Keratinocyte (primary cell): ENCODE data around the gene ALOX5AP. TPM values are rescaled to one million over a fixed set of nuclear protein-coding genes. Genes with fewer than 3 reads are reported as not detected.
"Not testable (repeated sequence)": the region's sequence is repeated elsewhere in the genome, so short reads cannot be mapped to it uniquely, and the experiment has no call there.

Experiments used
- DNase-seq: peaks from one replicate; pipeline ENCODE4 v3.0.0-alpha.2; 2011; ENCODE audit warnings: low read depth, missing footprints, low spot score
- FAIRE-seq: peaks from 2 replicates; lab custom pipeline; 2011; peaks lifted over from hg19 to GRCh38; lab: Jason Lieb, UNC
- H2AFZ ChIP-seq: 2 replicates; pipeline ENCODE4 v1.6.0; 2012; ENCODE audit warnings: low read length, control low read depth, inconsistent platforms; ENCODE audit not compliant: control insufficient read depth
- H3K27ac ChIP-seq: 2 replicates; pipeline ENCODE4 v1.5.1; 2011; ENCODE audit warnings: low read length; ENCODE audit not compliant: control insufficient read depth, insufficient read depth
- H3K27me3 ChIP-seq: 3 replicates; pipeline ENCODE4 v1.6.0; 2011; ENCODE audit warnings: low read length; ENCODE audit not compliant: control insufficient read depth, insufficient read depth; ENCODE audit errors: extremely low read depth
- H3K36me3 ChIP-seq, 2 experiments: 2 replicates in 1 of 2; 3 replicates in 1 of 2; pipeline ENCODE4 v1.5.1; 2011; ENCODE audit warnings: low read length in 2 of 2, mild to moderate bottlenecking in 1 of 2; ENCODE audit not compliant: control insufficient read depth in 2 of 2, insufficient read depth in 2 of 2; ENCODE audit errors: extremely low read depth in 1 of 2
- H3K4me1 ChIP-seq: 3 replicates; pipeline ENCODE4 v1.5.1; 2011; ENCODE audit warnings: low read length; ENCODE audit not compliant: control insufficient read depth, insufficient read depth; ENCODE audit errors: extremely low read depth
- H3K4me2 ChIP-seq: 3 replicates; pipeline ENCODE4 v1.6.0; 2011; ENCODE audit warnings: low read depth, low read length; ENCODE audit not compliant: control insufficient read depth, insufficient read depth; ENCODE audit errors: extremely low read depth
- H3K4me3 ChIP-seq, 3 experiments: fragments of 200-600 bp in 1 of 3; sonication (generic) in 1 of 3; 2 replicates in 2 of 3; 3 replicates in 1 of 3; pipeline ENCODE4 v1.5.1; 2011 to 2016; ENCODE audit warnings: low read length in 3 of 3, mild to moderate bottlenecking in 3 of 3, control low read depth in 2 of 3, inconsistent platforms in 1 of 3, low read depth in 1 of 3, mixed read lengths in 1 of 3, mixed run types in 1 of 3, moderate library complexity in 1 of 3; ENCODE audit not compliant: control insufficient read depth in 2 of 3, insufficient read depth in 2 of 3; ENCODE audit errors: extremely low read depth in 1 of 3
- H3K79me2 ChIP-seq: 2 replicates; pipeline ENCODE4 v1.6.0; 2012; ENCODE audit warnings: low read length; ENCODE audit not compliant: control insufficient read depth, insufficient read depth
- H3K9ac ChIP-seq: 3 replicates; pipeline ENCODE4 v1.6.0; 2011; ENCODE audit warnings: low read length; ENCODE audit not compliant: control insufficient read depth, insufficient read depth; ENCODE audit errors: extremely low read depth
- H3K9me1 ChIP-seq: 3 replicates; pipeline ENCODE4 v1.6.0; 2011; ENCODE audit warnings: low read length; ENCODE audit not compliant: control insufficient read depth, insufficient read depth; ENCODE audit errors: extremely low read depth
- H3K9me3 ChIP-seq: 2 replicates; pipeline ENCODE4 v1.5.1; 2012; ENCODE audit warnings: low read depth, low read length; ENCODE audit not compliant: control insufficient read depth
- H4K20me1 ChIP-seq: 3 replicates; pipeline ENCODE4 v1.6.0; 2011; ENCODE audit warnings: low read length; ENCODE audit not compliant: control insufficient read depth, insufficient read depth; ENCODE audit errors: extremely low read depth
- EZH2 ChIP-seq: IDR thresholded peaks from one replicate; pipeline ENCODE4 v1.6.1; 2012; ENCODE audit warnings: inconsistent platforms, mild to moderate bottlenecking, low read length, moderate library complexity
- dilution Hi-C: fragments of 300-500 bp; cut with MboI; formaldehyde crosslinking; loops from one replicate; pipeline ENCODE4 v1.7.0; 2020; ENCODE audit warnings: low sequenced_read_pairs; ENCODE audit not compliant: extremely low pct_ligation_motif_present
- polyA plus RNA-seq, 5 experiments: library from polyadenylated mRNA; depleted of rRNA in 3 of 5; stranded (reverse) in 3 of 5; stranded (forward) in 1 of 5; unstranded in 1 of 5; fragments of >200 nt; gene quantifications; 1 replicate in 1 of 5; 2 replicates in 3 of 5; 3 replicates in 1 of 5; pipeline versions ENCODE4 v1.2.1 to v1.2.3, GENCODE V29; 2011 to 2012; ENCODE audit warnings: missing spikeins in 2 of 5, low read depth in 1 of 5, low replicate concordance in 1 of 5
- TF ChIP-seq, protein P1 (sequence below), 3 experiments: IDR thresholded peaks in 1 of 3; conservative IDR thresholded peaks in 1 of 3; optimal IDR thresholded peaks in 1 of 3; 2 replicates in 2 of 3; 3 replicates in 1 of 3; pipeline versions ENCODE3 to v1.5.1; 2011; ENCODE audit warnings: low read length in 3 of 3, mild to moderate bottlenecking in 3 of 3, moderate library complexity in 2 of 3, control low read depth in 1 of 3, inconsistent platforms in 1 of 3; ENCODE audit not compliant: insufficient read depth in 2 of 3; ENCODE audit errors: extremely low read depth in 1 of 3

The ALOX5AP gene
- polyA plus RNA-seq, 1 donor (not counting 4 experiments of a cell fraction or from before 2014, with no cell fraction given) = 0.31 TPM

DNA sequence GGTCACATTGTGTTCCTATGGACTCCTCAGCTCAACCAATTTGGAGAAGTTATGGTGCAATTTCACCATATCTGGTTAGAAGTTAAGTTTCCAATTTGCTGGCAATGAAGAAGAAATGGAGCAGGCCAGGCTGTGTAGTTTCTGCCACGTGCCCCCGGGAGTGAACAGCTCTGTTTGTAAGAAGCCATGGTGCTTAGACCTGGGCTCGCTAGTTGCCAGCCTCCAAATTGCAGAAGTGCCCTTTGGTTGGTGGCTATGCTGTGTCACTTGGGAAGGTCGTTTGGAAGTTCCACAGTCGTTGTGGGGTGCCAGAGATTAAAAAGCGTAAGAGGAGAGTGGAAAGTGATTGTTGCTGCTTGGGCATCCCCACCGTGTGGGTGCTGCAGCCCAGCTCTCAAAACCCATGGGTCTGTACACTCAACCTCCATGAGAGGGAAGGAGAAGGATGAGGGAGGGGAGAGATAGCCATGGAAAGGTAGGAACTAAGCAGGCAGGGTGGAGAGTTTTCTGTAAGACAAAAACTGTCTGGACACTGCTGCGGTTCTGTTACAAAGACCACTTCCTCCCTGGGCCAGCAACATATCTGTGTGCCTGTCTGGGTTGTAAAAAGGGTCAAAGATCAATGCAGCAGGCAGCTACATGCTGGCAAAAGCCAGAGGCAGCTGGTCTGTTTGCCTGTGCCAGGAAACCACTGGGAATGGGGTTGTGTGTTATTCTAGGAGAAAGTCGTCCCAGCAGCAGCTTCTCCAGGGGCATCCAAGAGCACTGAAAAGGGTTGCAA lies 10.8 kb downstream of the ALOX5AP start:
- Histone ChIP-seq H4K20me1 (no peaks in the 10 kb centered on the region), H3K4me2 (no peak overlapping the region), H3K79me2 (no peaks in the 10 kb centered on the region), H3K9ac (no peak overlapping the region), H3K27ac (no peak overlapping the region), H3K4me3 (no peak overlapping the region), H3K4me1 (peaks cover 20% of the 10 kb centered on the region), H3K36me3 (no peaks in the 10 kb centered on the region), H3K9me3 (no peaks in the 10 kb centered on the region), H3K9me1 (peaks cover 2% of the 10 kb centered on the region), H2AFZ (no peak overlapping the region), H3K27me3 (no peaks in the 10 kb centered on the region)
- dilution Hi-C loops = no loop called here
- no peak for TF ChIP-seq EZH2
- TF ChIP-seq, protein P1, sequence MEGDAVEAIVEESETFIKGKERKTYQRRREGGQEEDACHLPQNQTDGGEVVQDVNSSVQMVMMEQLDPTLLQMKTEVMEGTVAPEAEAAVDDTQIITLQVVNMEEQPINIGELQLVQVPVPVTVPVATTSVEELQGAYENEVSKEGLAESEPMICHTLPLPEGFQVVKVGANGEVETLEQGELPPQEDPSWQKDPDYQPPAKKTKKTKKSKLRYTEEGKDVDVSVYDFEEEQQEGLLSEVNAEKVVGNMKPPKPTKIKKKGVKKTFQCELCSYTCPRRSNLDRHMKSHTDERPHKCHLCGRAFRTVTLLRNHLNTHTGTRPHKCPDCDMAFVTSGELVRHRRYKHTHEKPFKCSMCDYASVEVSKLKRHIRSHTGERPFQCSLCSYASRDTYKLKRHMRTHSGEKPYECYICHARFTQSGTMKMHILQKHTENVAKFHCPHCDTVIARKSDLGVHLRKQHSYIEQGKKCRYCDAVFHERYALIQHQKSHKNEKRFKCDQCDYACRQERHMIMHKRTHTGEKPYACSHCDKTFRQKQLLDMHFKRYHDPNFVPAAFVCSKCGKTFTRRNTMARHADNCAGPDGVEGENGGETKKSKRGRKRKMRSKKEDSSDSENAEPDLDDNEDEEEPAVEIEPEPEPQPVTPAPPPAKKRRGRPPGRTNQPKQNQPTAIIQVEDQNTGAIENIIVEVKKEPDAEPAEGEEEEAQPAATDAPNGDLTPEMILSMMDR (optimal IDR thresholded peaks at IDR 0.05 in 1 of 3, IDR thresholded peaks at IDR 0.05 in 1 of 3, conservative IDR thresholded peaks at IDR 0.05 in 1 of 3; ENCODE audit: extremely low read depth in 1 of 3, insufficient read depth in 2 of 3, low read length in 3 of 3) = no peak
- no peak for FAIRE-seq
- DNase-seq = no peak

DNA sequence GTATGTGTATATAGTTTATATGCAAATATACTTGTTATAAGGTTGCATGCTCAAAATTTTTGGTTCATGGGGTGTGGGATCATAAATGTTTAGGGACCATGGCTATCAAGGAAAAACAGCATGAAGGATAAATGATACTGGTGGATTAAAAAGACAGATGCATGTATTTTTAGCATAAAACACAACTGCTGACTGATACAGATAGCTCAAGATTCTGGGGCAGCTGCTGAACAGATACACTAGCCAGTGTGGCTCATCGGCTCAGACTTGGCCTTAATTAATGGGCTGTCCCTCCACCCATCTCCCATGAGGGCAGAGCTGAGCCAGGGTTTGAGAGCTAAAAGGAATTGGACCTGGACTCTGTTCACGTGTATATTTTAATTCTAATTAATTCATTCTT lies 11.4 kb downstream of the ALOX5AP start:
- H3K9me1 ChIP-seq = peaks cover 2% of the 10 kb centered on the region
- H3K27me3 ChIP-seq = no peaks in the 10 kb centered on the region
- DNase-seq = no peak
- H3K36me3 ChIP-seq = no peaks in the 10 kb centered on the region
- no peak for FAIRE-seq
- no peak overlapping the region for H3K27ac ChIP-seq
- no peaks in the 10 kb centered on the region for H3K79me2 ChIP-seq
- H3K4me2 ChIP-seq = no peak overlapping the region
- H4K20me1 ChIP-seq = no peaks in the 10 kb centered on the region
- no peak overlapping the region for H3K4me3 ChIP-seq
- dilution Hi-C loops = no loop called here
- no peaks in the 10 kb centered on the region for H3K9me3 ChIP-seq
- H3K4me1 ChIP-seq = peaks cover 20% of the 10 kb centered on the region
- TF ChIP-seq EZH2 = no peak
- TF ChIP-seq, protein P1 (optimal IDR thresholded peaks at IDR 0.05 in 1 of 3, IDR thresholded peaks at IDR 0.05 in 1 of 3, conservative IDR thresholded peaks at IDR 0.05 in 1 of 3; ENCODE audit: extremely low read depth in 1 of 3, insufficient read depth in 2 of 3, low read length in 3 of 3) = no peak
- no peak overlapping the region for H2AFZ ChIP-seq
- no peak overlapping the region for H3K9ac ChIP-seq

DNA sequence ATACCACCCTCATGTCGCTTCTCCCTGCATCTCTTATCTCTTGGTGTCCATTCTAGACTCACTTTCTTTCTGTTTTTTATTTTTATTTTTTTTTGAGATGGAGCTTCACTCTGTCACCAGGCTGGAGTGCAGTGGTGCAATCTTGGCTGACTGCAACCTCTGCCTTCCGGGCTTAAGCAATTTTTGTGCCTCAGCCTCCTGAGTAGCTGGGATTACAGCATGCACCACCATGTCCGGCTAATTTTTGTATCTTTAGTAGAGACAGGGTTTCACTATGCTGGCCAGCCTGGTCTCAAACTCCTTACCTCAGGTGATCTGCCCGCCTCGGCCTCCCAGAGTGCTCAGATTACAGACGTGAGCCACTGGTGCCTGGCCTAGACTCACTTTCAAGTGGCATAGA lies 12.5 kb downstream of the ALOX5AP start:
- H3K9me3 ChIP-seq, H3K36me3 ChIP-seq, H3K4me3 ChIP-seq, H3K9me1 ChIP-seq, H3K9ac ChIP-seq, H3K4me2 ChIP-seq, DNase-seq, H3K27me3 ChIP-seq, H2AFZ ChIP-seq, H3K27ac ChIP-seq, H3K79me2 ChIP-seq, H4K20me1 ChIP-seq, dilution Hi-C loops, FAIRE-seq: not testable (repeated sequence)
- peaks cover 17% of the 10 kb centered on the region for H3K4me1 ChIP-seq
